ENCODE measurements around the gene RRM2.

DNA sequence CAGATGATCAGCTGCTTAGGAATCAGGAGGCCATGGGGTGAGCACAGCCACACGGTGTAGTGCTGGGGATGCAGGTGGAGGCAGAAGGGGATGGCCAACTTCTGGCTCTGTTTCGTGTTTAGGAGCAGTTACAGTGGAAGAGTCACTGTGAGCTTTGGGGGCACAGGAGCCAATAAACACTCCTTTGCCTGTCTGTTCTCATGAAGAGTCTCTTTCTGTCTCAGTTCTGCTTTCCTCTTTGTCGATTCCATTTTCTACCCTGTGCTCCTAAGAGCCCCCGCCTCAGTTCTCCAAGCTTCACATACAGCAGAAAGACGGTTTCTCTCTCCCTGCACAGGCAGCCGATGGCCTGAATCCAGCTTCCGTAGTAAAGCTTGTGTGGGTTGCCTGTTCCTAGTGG lies 21.0 kb upstream of the RRM2 start:
- TF ChIP-seq, protein P1, sequence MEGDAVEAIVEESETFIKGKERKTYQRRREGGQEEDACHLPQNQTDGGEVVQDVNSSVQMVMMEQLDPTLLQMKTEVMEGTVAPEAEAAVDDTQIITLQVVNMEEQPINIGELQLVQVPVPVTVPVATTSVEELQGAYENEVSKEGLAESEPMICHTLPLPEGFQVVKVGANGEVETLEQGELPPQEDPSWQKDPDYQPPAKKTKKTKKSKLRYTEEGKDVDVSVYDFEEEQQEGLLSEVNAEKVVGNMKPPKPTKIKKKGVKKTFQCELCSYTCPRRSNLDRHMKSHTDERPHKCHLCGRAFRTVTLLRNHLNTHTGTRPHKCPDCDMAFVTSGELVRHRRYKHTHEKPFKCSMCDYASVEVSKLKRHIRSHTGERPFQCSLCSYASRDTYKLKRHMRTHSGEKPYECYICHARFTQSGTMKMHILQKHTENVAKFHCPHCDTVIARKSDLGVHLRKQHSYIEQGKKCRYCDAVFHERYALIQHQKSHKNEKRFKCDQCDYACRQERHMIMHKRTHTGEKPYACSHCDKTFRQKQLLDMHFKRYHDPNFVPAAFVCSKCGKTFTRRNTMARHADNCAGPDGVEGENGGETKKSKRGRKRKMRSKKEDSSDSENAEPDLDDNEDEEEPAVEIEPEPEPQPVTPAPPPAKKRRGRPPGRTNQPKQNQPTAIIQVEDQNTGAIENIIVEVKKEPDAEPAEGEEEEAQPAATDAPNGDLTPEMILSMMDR (IDR thresholded peaks at IDR 0.05), result no peak
- TF ChIP-seq POLR2A (IDR thresholded peaks at IDR 0.05) (no peak), EP300 (IDR thresholded peaks at IDR 0.05) (no peak)

Measured in ovary (tissue), 3 donors.